ENCODE results near the gene NOP58. TPM values are rescaled to one million over a fixed set of nuclear protein-coding genes. Genes with fewer than 3 reads are reported as not detected.

NOP58 gene
- total and polyA plus RNA-seq, 10 of the 15 experiments (the other 5 are each of a cell fraction or from before 2014, with no cell fraction given): 131 to 327 (median 217) TPM

- WGBS (ENCODE audit: insufficient coverage, insufficient replicate concordance, low lambda C conversion rate, missing lambda C conversion rate): 51% methylated on average over 6 of the region's 6 CpGs
- Histone ChIP-seq H3K36me3 (ENCODE audit: control insufficient read depth in 2 of 2, insufficient read depth in 2 of 2, low read length in 1 of 2) (peaks cover 11 to 62% of the 10 kb centered on the region in 2 experiments), H3K4me2 (ENCODE audit: control insufficient read depth, insufficient read depth) (no peak overlapping the region), H4K20me1 (ENCODE audit: control insufficient read depth, insufficient read depth) (peaks cover 7% of the 10 kb centered on the region; the same call in 1 of the 2 replicates), H3K9me3 (replicated peaks; ENCODE audit: control insufficient read depth, insufficient read depth, low read length) (no peaks in the 10 kb centered on the region), H2AFZ (ENCODE audit: control insufficient read depth, low read depth, low read length) (no peak overlapping the region), H3K27me3 (replicated peaks in 1 of 2; ENCODE audit: control insufficient read depth in 2 of 2, insufficient read depth in 2 of 2, low read length in 1 of 2) (no peaks in the 10 kb centered on the region), H3K4me1 (ENCODE audit: control insufficient read depth, insufficient read depth, low read length) (peaks cover 4% of the 10 kb centered on the region; the same call in 1 of the 2 replicates), H3K9ac (ENCODE audit: control insufficient read depth, insufficient read depth, low read length) (no peak overlapping the region), H3K79me2 (ENCODE audit: control insufficient read depth, insufficient read depth, low read length) (peaks cover 70% of the 10 kb centered on the region), H3K27ac (ENCODE audit: control insufficient read depth, insufficient read depth) (peak overlapping the region; percentile 4; the same call in 1 of the 2 replicates), H3K4me3 (no peak overlapping the region)
- BruUV-seq (replicated peaks): no TSS peak
- ChIA-PET SMC1A (ENCODE audit: uncharacterized antibody, unreplicated experiment) (interaction anchor here (0.6 to 2.6 kb wide), 10 partner anchors 11 to 249 kb away, joined by 3 to 10 read pairs (median 3); no protein-coding TSS in a partner anchor), RAD21 (ENCODE audit: unreplicated experiment) (interaction anchor here (0.7 to 1.5 kb wide), 5 partner anchors 11 to 102 kb away, joined by 3 to 7 read pairs (median 4); no protein-coding TSS in a partner anchor), POLR2A (interaction anchor here (0.6 to 1.7 kb wide), 4 partner anchors 9 to 259 kb away, joined by 3 to 11 read pairs (median 5); no protein-coding TSS in a partner anchor), CTCF (interaction anchor here (0.6 to 2.9 kb wide), 17 partner anchors 8 to 568 kb away, joined by 3 to 26 read pairs (median 4); no protein-coding TSS in a partner anchor)
- ATAC-seq (peak; percentile 67), DNase-seq (ENCODE audit: low read depth, low spot score) (no peak), FAIRE-seq (no peak)
- in situ Hi-C loops (cut with MboI) (no loop called here), intact Hi-C loops (cut with micrococcal nuclease; ENCODE audit: unreplicated experiment) (no loop called here)
- TF ChIP-seq MTA2 (IDR thresholded peaks at IDR 0.05; ENCODE audit: low read depth) (0 out of 2 replicates have a peak, but pooled peaks have one; percentile 33), MEF2B (IDR thresholded peaks at IDR 0.05; ENCODE audit: partially characterized antibody, poor library complexity, severe bottlenecking) (peak; percentile 31), CREB1 (IDR thresholded peaks at IDR 0.05; ENCODE audit: low read depth) (peak; percentile 25; the same call in 1 of the 2 replicates), RBBP5 (conservative IDR thresholded peaks at IDR 0.05) (no peak), POLR2AphosphoS5 (IDR thresholded peaks at IDR 0.05; ENCODE audit: low read length) (no peak), CHD1 (IDR thresholded peaks at IDR 0.05; ENCODE audit: low read depth, low read length) (no peak), HSF1 (IDR thresholded peaks at IDR 0.05; ENCODE audit: low read depth, low read length) (no peak), MXI1 (IDR thresholded peaks at IDR 0.05; ENCODE audit: low read depth, low read length) (0 out of 2 replicates have a peak, but pooled peaks have one; percentile 30), ETV6 (conservative IDR thresholded peaks at IDR 0.05 in 1 of 2, IDR thresholded peaks at IDR 0.05 in 1 of 2; ENCODE audit: borderline replicate concordance in 1 of 2, low read depth in 1 of 2) (no peak), EP300 (IDR thresholded peaks at IDR 0.05; ENCODE audit: borderline replicate concordance in 1 of 2, control insufficient read depth in 1 of 2, low read depth in 2 of 2, low read length in 2 of 2) (peak in 1 of 2 experiments; percentile 30; a peak in 2 of 4 replicates), RUNX3 (IDR thresholded peaks at IDR 0.05; ENCODE audit: low read length) (peak; percentile 19; the same call in 1 of the 2 replicates), MAX (IDR thresholded peaks at IDR 0.05; ENCODE audit: low read depth, low read length) (no peak), RAD51 (IDR thresholded peaks at IDR 0.05) (0 out of 2 replicates have a peak, but pooled peaks have one; percentile 12), USF2 (IDR thresholded peaks at IDR 0.05; ENCODE audit: borderline replicate concordance, low read depth, low read length) (no peak), RFX5 (IDR thresholded peaks at IDR 0.05; ENCODE audit: low read depth, low read length) (peak; percentile 74), PKNOX1 (IDR thresholded peaks at IDR 0.05) (0 out of 2 replicates have a peak, but pooled peaks have one; percentile 5)
Observed at GRCh38 chr2:202278036-202278760, 12.6 kb downstream of the NOP58 start.

Measured in GM12878 (cell line).